HepG2 (cell line): ENCODE data around the gene UBE2O. TPM values are rescaled to one million over a fixed set of nuclear protein-coding genes. Genes with fewer than 3 reads are reported as not detected.
A peak's percentile ranks its signal among the peaks of the same experiment; 100 is the strongest.

ENCODE experiments used
- ATAC-seq: fragments of 200-7000 bp; cut with Tn5 transposase; 3 replicates; pipeline ENCODE4 v1.9.1; 2020; ENCODE audit warnings: mild to moderate bottlenecking, moderate library complexity
- BruUV-seq: library from RNA; stranded (reverse); fragments of 400-500 nt; replicated peaks from 2 replicates; lab custom pipeline; 2021; lab: Mats Ljungman, UMichigan
- CTCF ChIA-PET: fragments of 300-600 bp; formaldehyde crosslinking; extraction: SDS; loops from one replicate; lab custom pipeline; 2021; ENCODE audit warnings: low total read pairs, inconsistent platforms, low intra/inter-chr PET ratio; lab: Yijun Ruan, JAX
- POLR2A ChIA-PET: fragments of 350-600 bp; sonication (Branson Sonifier 250); formaldehyde crosslinking; loops from one replicate; lab custom pipeline; 2020; ENCODE audit warnings: antibody characterized with exemption, inconsistent platforms; lab: Yijun Ruan, JAX
- DNase-seq: peaks from one replicate; pipeline ENCODE4 v3.0.0-alpha.2; 2015; ENCODE audit warnings: low spot score
- FAIRE-seq: peaks from 3 replicates; lab custom pipeline; 2011; peaks lifted over from hg19 to GRCh38; lab: Jason Lieb, UNC
- H2AFZ ChIP-seq: one replicate; pipeline ENCODE4 v1.6.1; 2011; ENCODE audit warnings: low read length, inconsistent platforms
- H3K27ac ChIP-seq: fragments of 300-600 bp; 3 replicates; pipeline ENCODE4 v1.8.0; 2011; ENCODE audit warnings: mixed run types, mild to moderate bottlenecking, mixed read lengths, low read length, inconsistent platforms; ENCODE audit not compliant: insufficient read depth; ENCODE audit errors: extremely low read length
- H3K27me3 ChIP-seq, 2 experiments: fragments of 200-600 bp in 1 of 2; 2 replicates in 1 of 2; 3 replicates in 1 of 2; pipeline versions ENCODE4 v1.6.0 to v1.8.0; 2011; ENCODE audit warnings: low read length in 2 of 2, mild to moderate bottlenecking in 2 of 2, moderate library complexity in 2 of 2, inconsistent platforms in 1 of 2; ENCODE audit not compliant: insufficient read depth in 2 of 2, control insufficient read depth in 1 of 2
- H3K36me3 ChIP-seq, 2 experiments: fragments of 200-600 bp in 1 of 2; replicated peaks in 1 of 2; 2 replicates in 1 of 2; 3 replicates in 1 of 2; pipeline versions ENCODE4 v1.5.1 to v1.8.0; 2011; ENCODE audit warnings: low read length in 2 of 2, inconsistent platforms in 1 of 2; ENCODE audit not compliant: insufficient read depth in 2 of 2, control insufficient read depth in 1 of 2
- H3K4me1 ChIP-seq: 2 replicates; pipeline ENCODE4 v1.5.1; 2012; ENCODE audit warnings: low read length, inconsistent platforms; ENCODE audit not compliant: insufficient read depth
- H3K4me2 ChIP-seq: 2 replicates; pipeline ENCODE4 v1.6.0; 2011; ENCODE audit warnings: low read depth, low read length, inconsistent platforms
- H3K4me3 ChIP-seq, 3 experiments: fragments of 200-600 bp in 1 of 3; sonication (generic), shearing (Covaris generic) in 1 of 3; replicated peaks in 1 of 3; 2 replicates each; pipeline ENCODE4 v1.5.1; 2011 to 2016; ENCODE audit warnings: low read length in 3 of 3, inconsistent platforms in 2 of 3, low read depth in 2 of 3, mild to moderate bottlenecking in 2 of 3, control low read depth in 1 of 3, mixed read lengths in 1 of 3; ENCODE audit not compliant: insufficient read depth in 1 of 3
- H3K79me2 ChIP-seq: one replicate; pipeline ENCODE4 v1.6.1; 2011; ENCODE audit warnings: low read length, inconsistent platforms; ENCODE audit not compliant: insufficient read depth
- H3K9ac ChIP-seq: 2 replicates; pipeline ENCODE4 v1.6.0; 2011; ENCODE audit warnings: mild to moderate bottlenecking, low read depth, low read length, inconsistent platforms; ENCODE audit not compliant: insufficient read depth
- H3K9me3 ChIP-seq: 2 replicates; pipeline ENCODE4 v1.5.1; 2012; ENCODE audit warnings: mild to moderate bottlenecking, low read length
- H4K20me1 ChIP-seq: 2 replicates; pipeline ENCODE4 v1.6.0; 2011; ENCODE audit warnings: inconsistent platforms, mild to moderate bottlenecking, low read length, moderate library complexity; ENCODE audit not compliant: insufficient read depth
- ZBTB38 ChIP-seq: sonication (generic); formaldehyde crosslinking; IDR thresholded peaks from 2 replicates; pipeline ENCODE4 v1.5.1; 2020; ENCODE audit warnings: mild to moderate bottlenecking, missing genetic modification reagents
- ZNF143 ChIP-seq: sonication (generic); formaldehyde crosslinking; IDR thresholded peaks from 2 replicates; pipeline ENCODE4 v1.4.0; 2020; ENCODE audit warnings: missing genetic modification reagents
- ZNF737 ChIP-seq: sonication (generic); formaldehyde crosslinking; IDR thresholded peaks from 2 replicates; pipeline ENCODE4 v1.5.0; 2020; ENCODE audit warnings: missing genetic modification reagents, mild to moderate bottlenecking, borderline replicate concordance
- WGBS: methylation state at CpG from one replicate; pipeline ENCODE4 v1.1.6; 2017; ENCODE audit warnings: low lambda C conversion rate; 5-methylcytosine and 5-hydroxymethylcytosine counted together
- in situ Hi-C: cut with HindIII; loops from 2 replicates; pipeline ENCODE4 v1.10.0; 2017; ENCODE audit warnings: low pct_unique_long_range_greater_than_20kb; ENCODE audit not compliant: extremely low pct_ligation_motif_present
- intact Hi-C: fragments of 100-400 bp; cut with micrococcal nuclease; formaldehyde crosslinking; loops from one replicate; pipeline ENCODE4 v1.10.0; 2022; ENCODE audit not compliant: unreplicated experiment
- polyA plus RNA-seq, 8 experiments: library from polyadenylated mRNA; depleted of rRNA in 3 of 8; stranded (reverse) in 7 of 8; unstranded in 1 of 8; fragments of >200 nt; fragmentation: Illumina TruSeq in 4 of 8; extraction: Trizol in 4 of 8; gene quantifications; 2 replicates each; pipeline versions ENCODE4 v1.2.1 to v1.2.3, GENCODE V29; 2011 to 2016; ENCODE audit warnings: low read depth in 4 of 8, missing spikeins in 1 of 8, mixed read lengths in 1 of 8; ENCODE audit not compliant: insufficient read depth in 1 of 8
- total RNA-seq, 5 experiments: library from RNA; depleted of rRNA; stranded (reverse); fragments of >200 nt; fragmentation: Illumina TruSeq; extraction: Trizol; gene quantifications; 2 replicates each; pipeline ENCODE4 v1.2.3, GENCODE V29; 2016; ENCODE audit warnings: low read depth in 1 of 5
- TF ChIP-seq, protein P1 (sequence below): sonication (generic); formaldehyde crosslinking; IDR thresholded peaks from 2 replicates; pipeline ENCODE4 v1.5.0; 2020; ENCODE audit warnings: mild to moderate bottlenecking, missing genetic modification reagents

UBE2O gene
- total and polyA plus RNA-seq, 2 of the 13 experiments (the other 11 are each of a cell fraction or from before 2014, with no cell fraction given), result 21.5 to 23.5 TPM

DNA sequence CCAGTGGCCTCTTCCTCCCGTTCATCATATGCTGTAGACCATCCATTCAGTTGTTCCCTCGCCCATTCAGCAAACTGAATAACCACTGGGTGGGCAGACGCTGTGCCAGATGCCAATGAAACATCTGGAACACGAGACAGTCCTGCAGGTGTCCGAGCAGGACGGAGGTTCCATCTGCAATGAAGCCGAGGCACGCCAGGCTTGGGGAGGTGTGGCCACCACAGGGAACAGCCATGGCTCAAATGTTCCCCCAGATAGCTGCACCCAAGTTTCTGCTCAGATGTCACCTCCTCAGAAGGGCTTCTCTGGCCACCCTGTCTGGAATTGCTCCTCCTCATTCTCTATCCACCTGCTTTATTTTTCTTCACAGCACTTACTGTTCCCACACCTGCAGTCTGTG, 30.5 kb downstream of the UBE2O start:
- no peak for FAIRE-seq
- DNase-seq, result no peak
- in situ Hi-C loops (no loop called here), intact Hi-C loops (no loop called here)
- peaks cover 26% of the 10 kb centered on the region; the same call in 1 of the 2 replicates for H4K20me1 ChIP-seq
- no TSS peak for BruUV-seq
- H3K4me3 ChIP-seq, result no peak overlapping the region
- 0 out of 2 replicates have a peak, but pooled peaks have one; percentile 15 for TF ChIP-seq ZNF143 (CRISPR knock-in tag)
- TF ChIP-seq, protein P1, sequence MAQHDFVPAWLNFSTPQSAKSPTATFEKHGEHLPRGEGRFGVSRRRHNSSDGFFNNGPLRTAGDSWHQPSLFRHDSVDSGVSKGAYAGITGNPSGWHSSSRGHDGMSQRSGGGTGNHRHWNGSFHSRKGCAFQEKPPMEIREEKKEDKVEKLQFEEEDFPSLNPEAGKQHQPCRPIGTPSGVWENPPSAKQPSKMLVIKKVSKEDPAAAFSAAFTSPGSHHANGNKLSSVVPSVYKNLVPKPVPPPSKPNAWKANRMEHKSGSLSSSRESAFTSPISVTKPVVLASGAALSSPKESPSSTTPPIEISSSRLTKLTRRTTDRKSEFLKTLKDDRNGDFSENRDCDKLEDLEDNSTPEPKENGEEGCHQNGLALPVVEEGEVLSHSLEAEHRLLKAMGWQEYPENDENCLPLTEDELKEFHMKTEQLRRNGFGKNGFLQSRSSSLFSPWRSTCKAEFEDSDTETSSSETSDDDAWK (CRISPR knock-in tag), result no peak
- no peak for ATAC-seq
- H3K9me3 ChIP-seq, result no peaks in the 10 kb centered on the region
- POLR2A ChIA-PET, result no interaction called here
- H3K27me3 ChIP-seq, result no peaks in the 10 kb centered on the region
- H3K79me2 ChIP-seq, result peaks cover 72% of the 10 kb centered on the region
- no peak overlapping the region for H3K27ac ChIP-seq
- no peak overlapping the region for H2AFZ ChIP-seq
- CTCF ChIA-PET, result no interaction called here
- H3K9ac ChIP-seq, result no peak overlapping the region
- no peak overlapping the region for H3K4me2 ChIP-seq
- WGBS, result 99% methylated on average over 6 of the region's 8 CpGs
- H3K4me1 ChIP-seq, result 0 out of 2 replicates have a peak, but pooled peaks cover under 1% of the 10 kb centered on the region
- H3K36me3 ChIP-seq, result peaks cover 8 to 17% of the 10 kb centered on the region in 2 experiments; a peak in 4 of 5 replicates

GRCh38 chr17:76421044-76421407, 31.9 kb downstream of the UBE2O start:
- 86% methylated on average over 7 of the region's 7 CpGs for WGBS
- no peak for ATAC-seq
- POLR2A ChIA-PET, result no interaction called here

More at GRCh38 chr17:76421044-76421407, 31.9 kb downstream of the UBE2O start:
- no peak overlapping the region for H3K4me2 ChIP-seq
- intact Hi-C loops, result no loop called here
- TF ChIP-seq ZNF737 (CRISPR knock-in tag) (no peak), ZBTB38 (CRISPR knock-in tag) (peak; percentile 47; the same call in 1 of the 2 replicates)
- DNase-seq (no peak), FAIRE-seq (no peak)
- no peaks in the 10 kb centered on the region for H3K9me3 ChIP-seq
- no peaks in the 10 kb centered on the region for H3K4me1 ChIP-seq
- BruUV-seq, result no TSS peak
- no peak overlapping the region for H2AFZ ChIP-seq
- no peak overlapping the region for H3K4me3 ChIP-seq
- H3K9ac ChIP-seq, result no peak overlapping the region
- no peaks in the 10 kb centered on the region for H3K27me3 ChIP-seq
- H4K20me1 ChIP-seq, result peaks cover 37% of the 10 kb centered on the region; the same call in 1 of the 2 replicates
- H3K27ac ChIP-seq, result no peak overlapping the region
- in situ Hi-C loops, result no loop called here
- CTCF ChIA-PET, result no interaction called here
- peaks cover 73% of the 10 kb centered on the region for H3K79me2 ChIP-seq
- peaks cover 10 to 27% of the 10 kb centered on the region in 2 experiments; a peak in 4 of 5 replicates for H3K36me3 ChIP-seq
